GM13976 (cell line): ENCODE results near the gene HTR3B.

Experiments used
- DNase-seq: peaks from one replicate; pipeline ENCODE4 v3.0.0; 2012; ENCODE audit warnings: low spot score
- CTCF ChIP-seq: IDR thresholded peaks from 2 replicates; pipeline ENCODE4 v1.5.1; 2012; ENCODE audit warnings: borderline replicate concordance, mild to moderate bottlenecking; ENCODE audit not compliant: insufficient read depth; ENCODE audit errors: extremely low read depth, missing control alignments, control extremely low read depth
- in situ Hi-C: fragments of 300-500 bp; cut with MboI; formaldehyde crosslinking; loops from one replicate; pipeline ENCODE4 v1.12.0; 2022; ENCODE audit warnings: low sequenced_read_pairs, mixed read lengths, inconsistent platforms; ENCODE audit not compliant: unreplicated experiment

The HTR3B gene

GRCh38 chr11:113896156-113896879, 8.3 kb upstream of the HTR3B start:
- in situ Hi-C loops, result no loop called here

GRCh38 chr11:113901141-113901540, 3.5 kb upstream of the HTR3B start:
- in situ Hi-C loops, result no loop called here
- DNase-seq, result no peak
- no peak for TF ChIP-seq CTCF

More at GRCh38 chr11:113896156-113896879, 8.3 kb upstream of the HTR3B start:
- TF ChIP-seq CTCF, result peak; percentile 72
- DNase-seq, result peak; percentile 47

GRCh38 chr11:113906038-113906437, 1.4 kb downstream of the HTR3B start:
- TF ChIP-seq CTCF, result no peak
- no peak for DNase-seq
- in situ Hi-C loops, result no loop called here

GRCh38 chr11:113906516-113906915, 1.9 kb downstream of the HTR3B start:
- no peak for TF ChIP-seq CTCF
- in situ Hi-C loops, result no loop called here
- no peak for DNase-seq

GRCh38 chr11:113907152-113907551, 2.6 kb downstream of the HTR3B start:
- in situ Hi-C loops, result no loop called here
- no peak for DNase-seq
- TF ChIP-seq CTCF, result no peak

GRCh38 chr11:113907681-113908080, 3.1 kb downstream of the HTR3B start:
- no peak for DNase-seq
- in situ Hi-C loops, result no loop called here
- no peak for TF ChIP-seq CTCF
